OCI-LY3 (cell line): ENCODE measurements around the gene C1orf52.

Experiments used
- H2AFZ ChIP-seq: fragments of 200-600, 300-600 bp; shearing (Covaris generic); 2 replicates; pipeline ENCODE4 v1.6.0; 2014; ENCODE audit warnings: antibody characterized with exemption, low read depth, low read length
- H3K27ac ChIP-seq: fragments of 200-600, 300-600 bp; sonication (generic); 2 replicates; pipeline ENCODE4 v1.5.1; 2014; ENCODE audit warnings: mild to moderate bottlenecking, low read length, moderate library complexity, mixed read lengths
- H3K27me3 ChIP-seq: fragments of 200-600, 300-600 bp; sonication (generic); 2 replicates; pipeline ENCODE4 v1.6.1; 2014; ENCODE audit warnings: low read depth, low read length, mixed read lengths
- H3K36me3 ChIP-seq: fragments of 200-600, 300-600 bp; sonication (generic); replicated peaks from 2 replicates; pipeline ENCODE3; 2014; ENCODE audit warnings: low read depth, low read length, mixed read lengths
- H3K4me1 ChIP-seq: fragments of 300-600, 200-600 bp; sonication (generic); 2 replicates; pipeline ENCODE4 v1.6.1; 2014; ENCODE audit warnings: low read length, mixed read lengths
- H3K4me2 ChIP-seq: fragments of 200-600, 300-600 bp; sonication (generic); 2 replicates; pipeline ENCODE4 v1.6.1; 2014; ENCODE audit warnings: low read length, mixed read lengths
- H3K4me3 ChIP-seq: fragments of 300-600, 200-600 bp; sonication (generic); 2 replicates; pipeline ENCODE4 v1.5.1; 2014; ENCODE audit warnings: antibody characterized with exemption, mild to moderate bottlenecking, low read length, moderate library complexity
- H3K79me2 ChIP-seq: fragments of 300-600, 200-600 bp; shearing (Covaris generic); 2 replicates; pipeline ENCODE4 v1.6.1; 2014; ENCODE audit warnings: mild to moderate bottlenecking, low read length, mixed read lengths
- H3K9ac ChIP-seq: fragments of 300-600, 200-600 bp; shearing (Covaris generic); 2 replicates; pipeline ENCODE4 v1.6.0; 2014; ENCODE audit warnings: mild to moderate bottlenecking, low read length, moderate library complexity
- H3K9me3 ChIP-seq: fragments of 200-600, 300-600 bp; shearing (Covaris generic); 2 replicates; pipeline ENCODE4 v1.6.1; 2014; ENCODE audit warnings: low read length, mixed read lengths; ENCODE audit not compliant: insufficient read depth
- H4K20me1 ChIP-seq: fragments of 200-600, 300-600 bp; sonication (generic); 2 replicates; pipeline ENCODE4 v1.6.1; 2016; ENCODE audit warnings: low read length, mixed read lengths; ENCODE audit not compliant: insufficient read depth
- EZH2phosphoT487 ChIP-seq: fragments of 200-600 bp; shearing (Covaris generic); IDR thresholded peaks from 2 replicates; pipeline ENCODE4 v1.6.1; 2018; ENCODE audit warnings: antibody characterized with exemption, mixed run types, low read depth
- TF ChIP-seq, protein P1 (sequence below): fragments of 200-600, 300-600 bp; sonication (generic); IDR thresholded peaks from 2 replicates; pipeline ENCODE4 v1.5.1; 2014; ENCODE audit warnings: antibody characterized with exemption, low read length, low read depth

Gene C1orf52

DNA sequence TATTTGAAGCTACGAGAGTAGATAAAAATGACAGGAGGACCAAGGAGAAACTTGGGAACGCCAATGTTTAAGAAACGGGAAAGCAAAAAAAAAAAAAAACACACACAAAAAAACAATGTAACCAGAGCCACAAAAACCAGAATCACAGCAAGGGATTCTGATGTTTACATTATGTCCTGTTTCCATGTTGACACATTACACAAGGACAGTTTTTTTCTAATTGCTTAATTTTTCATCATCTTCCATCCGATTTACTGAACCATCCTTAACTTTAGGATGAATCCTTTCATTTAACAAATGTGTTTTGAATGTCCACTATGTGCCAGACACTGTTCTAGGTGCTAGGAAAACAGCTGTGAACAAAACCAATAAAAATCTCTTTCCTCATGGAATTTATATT lies 18.3 kb upstream of the C1orf52 start:
- H3K4me1 ChIP-seq = peaks cover 31% of the 10 kb centered on the region
- no peak overlapping the region for H3K9ac ChIP-seq
- H3K79me2 ChIP-seq = peaks cover 34% of the 10 kb centered on the region
- peaks cover 26% of the 10 kb centered on the region for H4K20me1 ChIP-seq
- H3K36me3 ChIP-seq = peaks cover 25% of the 10 kb centered on the region
- H3K27ac ChIP-seq = no peak overlapping the region
- no peak for TF ChIP-seq EZH2phosphoT487
- TF ChIP-seq, protein P1, sequence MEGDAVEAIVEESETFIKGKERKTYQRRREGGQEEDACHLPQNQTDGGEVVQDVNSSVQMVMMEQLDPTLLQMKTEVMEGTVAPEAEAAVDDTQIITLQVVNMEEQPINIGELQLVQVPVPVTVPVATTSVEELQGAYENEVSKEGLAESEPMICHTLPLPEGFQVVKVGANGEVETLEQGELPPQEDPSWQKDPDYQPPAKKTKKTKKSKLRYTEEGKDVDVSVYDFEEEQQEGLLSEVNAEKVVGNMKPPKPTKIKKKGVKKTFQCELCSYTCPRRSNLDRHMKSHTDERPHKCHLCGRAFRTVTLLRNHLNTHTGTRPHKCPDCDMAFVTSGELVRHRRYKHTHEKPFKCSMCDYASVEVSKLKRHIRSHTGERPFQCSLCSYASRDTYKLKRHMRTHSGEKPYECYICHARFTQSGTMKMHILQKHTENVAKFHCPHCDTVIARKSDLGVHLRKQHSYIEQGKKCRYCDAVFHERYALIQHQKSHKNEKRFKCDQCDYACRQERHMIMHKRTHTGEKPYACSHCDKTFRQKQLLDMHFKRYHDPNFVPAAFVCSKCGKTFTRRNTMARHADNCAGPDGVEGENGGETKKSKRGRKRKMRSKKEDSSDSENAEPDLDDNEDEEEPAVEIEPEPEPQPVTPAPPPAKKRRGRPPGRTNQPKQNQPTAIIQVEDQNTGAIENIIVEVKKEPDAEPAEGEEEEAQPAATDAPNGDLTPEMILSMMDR = no peak
- no peaks in the 10 kb centered on the region for H3K9me3 ChIP-seq
- no peak overlapping the region for H3K4me3 ChIP-seq
- H2AFZ ChIP-seq = no peak overlapping the region
- no peaks in the 10 kb centered on the region for H3K27me3 ChIP-seq
- H3K4me2 ChIP-seq = no peak overlapping the region

DNA sequence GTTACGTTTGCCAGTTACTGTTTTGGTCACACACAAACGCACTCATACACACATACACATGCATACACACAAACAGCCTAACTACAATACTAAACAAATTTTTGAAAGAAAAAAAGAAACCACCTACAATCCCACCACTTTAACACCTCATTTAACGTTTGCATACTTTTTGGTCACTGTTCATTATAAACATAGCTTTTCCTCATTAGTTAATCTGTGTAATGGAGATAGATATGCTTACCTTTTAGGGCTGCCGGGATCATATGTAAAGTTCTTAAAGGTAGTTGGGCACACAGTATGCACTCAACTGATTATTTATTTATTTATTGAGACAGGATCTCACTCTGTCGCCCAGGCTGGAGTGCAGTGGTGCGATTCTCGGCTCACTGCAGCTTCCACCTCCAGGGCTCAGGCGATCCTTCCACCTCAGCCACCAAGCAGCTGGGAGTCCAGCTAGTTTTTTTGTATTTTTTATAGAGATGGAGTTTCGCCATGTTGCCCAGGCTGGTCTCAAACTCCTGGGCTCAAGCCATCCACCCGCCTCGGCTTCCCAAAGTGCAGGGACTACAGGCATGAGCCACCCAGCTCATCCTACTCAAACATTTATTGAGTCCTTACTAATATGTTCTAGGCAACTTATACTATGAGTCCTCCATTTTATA lies 17.6 kb upstream of the C1orf52 start:
- Histone ChIP-seq H3K27me3 (no peaks in the 10 kb centered on the region), H3K4me1 (peaks cover 31% of the 10 kb centered on the region), H3K36me3 (peaks cover 29% of the 10 kb centered on the region), H3K27ac (peak overlapping the region; percentile 69), H3K4me2 (peak overlapping the region; percentile 91), H2AFZ (peak overlapping the region; percentile 75; the same call in 1 of the 2 replicates), H4K20me1 (peaks cover 31% of the 10 kb centered on the region), H3K9me3 (no peaks in the 10 kb centered on the region), H3K4me3 (peak overlapping the region; percentile 78), H3K9ac (peak overlapping the region; percentile 74), H3K79me2 (peaks cover 40% of the 10 kb centered on the region)
- no peak for TF ChIP-seq EZH2phosphoT487
- TF ChIP-seq, protein P1 = no peak

DNA sequence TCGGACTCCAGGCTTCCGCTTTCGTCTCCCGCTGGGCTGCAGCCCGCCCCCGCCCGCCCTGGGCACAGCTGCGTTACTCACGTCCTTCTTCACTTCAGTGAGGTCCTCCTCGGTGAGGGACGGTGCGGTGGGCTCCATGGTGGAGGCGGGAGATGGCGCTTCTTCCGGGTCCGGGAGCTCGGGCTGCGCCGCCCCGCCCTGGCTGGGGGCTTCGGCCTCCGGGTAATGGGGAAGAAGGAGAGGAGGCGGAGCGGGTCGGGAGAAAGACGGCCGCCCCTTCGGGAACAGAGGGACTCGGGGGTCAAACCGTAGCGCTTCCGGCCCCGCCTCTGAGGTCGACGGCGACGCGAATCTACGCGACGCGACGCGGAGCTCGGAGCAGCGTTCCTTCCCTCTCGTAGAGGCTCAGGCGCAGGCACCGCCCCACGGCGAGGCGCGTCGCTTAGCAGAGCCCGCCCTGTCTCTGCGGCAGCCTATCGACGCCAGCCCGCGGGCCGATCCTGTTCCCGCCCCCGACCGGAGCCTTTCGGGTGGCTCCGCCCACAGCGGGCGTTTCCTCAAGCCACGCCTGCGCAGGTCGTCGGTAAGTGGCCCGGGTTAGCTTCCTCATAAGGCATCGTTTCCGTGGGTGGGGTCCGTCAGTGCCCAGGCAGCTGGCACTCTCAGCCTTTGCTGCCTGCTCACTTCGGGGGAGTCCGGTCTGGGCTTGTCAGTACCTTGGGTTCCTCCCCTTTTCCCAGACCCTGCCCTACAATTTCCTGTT lies 16.9 kb upstream of the C1orf52 start, which contains the start of gene BCL10:
Gene BCL10, minus strand, starts transcription at position 418 of the 763 bp plus-strand sequence. Its CDS starts 280 bp downstream, at position 138.
- no peaks in the 10 kb centered on the region for H3K27me3 ChIP-seq
- peak within 1 kb of the TSS; percentile 75; the same call in 1 of the 2 replicates for H2AFZ ChIP-seq
- peaks cover 31% of the 10 kb centered on the region for H3K4me1 ChIP-seq
- H3K79me2 ChIP-seq = peaks cover 46% of the 10 kb centered on the region
- no peaks in the 10 kb centered on the region for H3K9me3 ChIP-seq
- H3K9ac ChIP-seq = peak within 1 kb of the TSS; percentile 95
- H3K36me3 ChIP-seq = peaks cover 29% of the 10 kb centered on the region
- H3K27ac ChIP-seq = peak within 1 kb of the TSS; percentile 90
- TF ChIP-seq EZH2phosphoT487 = no peak
- TF ChIP-seq, protein P1 = no peak
- H3K4me2 ChIP-seq = peak within 1 kb of the TSS; percentile 95
- H3K4me3 ChIP-seq = peak within 1 kb of the TSS; percentile 86
- peaks cover 34% of the 10 kb centered on the region for H4K20me1 ChIP-seq

DNA sequence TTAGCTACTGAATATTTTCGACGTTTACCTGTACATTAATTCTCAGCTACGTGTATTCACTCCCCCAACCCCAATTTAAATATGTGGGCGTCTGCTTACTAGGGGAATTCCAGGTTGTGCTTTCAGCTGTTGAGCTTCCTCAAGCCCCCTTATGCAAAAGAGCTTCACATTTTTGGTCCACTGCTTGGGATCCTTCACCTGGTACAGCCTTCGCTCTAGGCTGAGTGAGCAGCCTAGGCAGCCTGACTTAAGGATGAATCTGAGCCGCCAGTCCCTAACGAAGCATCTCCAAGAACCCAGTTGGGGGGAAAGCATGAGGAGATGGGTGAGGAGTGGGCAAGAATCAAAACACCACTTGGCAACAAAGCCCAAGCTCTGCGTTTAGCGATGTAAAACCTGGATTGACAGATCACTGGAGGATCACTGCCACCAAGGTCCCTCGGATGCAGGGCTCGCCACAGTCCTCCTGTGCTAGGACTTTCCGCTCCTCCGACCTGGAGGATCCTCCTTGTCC lies 16.3 kb upstream of the C1orf52 start:
- Histone ChIP-seq H3K4me1 (peaks cover 31% of the 10 kb centered on the region), H3K9ac (peak overlapping the region; percentile 95), H3K4me3 (peak overlapping the region; percentile 86), H3K9me3 (no peaks in the 10 kb centered on the region), H3K36me3 (peaks cover 33% of the 10 kb centered on the region), H3K79me2 (peaks cover 52% of the 10 kb centered on the region), H3K27me3 (no peaks in the 10 kb centered on the region), H2AFZ (no peak overlapping the region), H3K4me2 (peak overlapping the region; percentile 95), H4K20me1 (peaks cover 34% of the 10 kb centered on the region), H3K27ac (peak overlapping the region; percentile 90)
- TF ChIP-seq, protein P1 = no peak
- TF ChIP-seq EZH2phosphoT487 = no peak
